Thyroid gland (tissue), 4 donors: ENCODE data around the gene TWF2.

ENCODE experiments used
- POLR2A ChIP-seq, 2 donors: fragments of 450-650 bp; IDR thresholded peaks; one replicate each; pipeline ENCODE4 v1.6.1; 2017; ENCODE audit warnings: antibody characterized with exemption in 2 of 2, mild to moderate bottlenecking in 2 of 2, moderate library complexity in 1 of 2
- TF ChIP-seq, protein P1 (sequence below), 6 experiments: fragments of 200-600 bp in 3 of 6; fragments of 450-650 bp in 3 of 6; sonication (generic) in 3 of 6; IDR thresholded peaks; one replicate each; pipeline ENCODE4 v1.5.1; 2016 to 2019; ENCODE audit warnings: antibody characterized with exemption in 6 of 6, mild to moderate bottlenecking in 2 of 6, inconsistent platforms in 1 of 6, moderate library complexity in 1 of 6

DNA sequence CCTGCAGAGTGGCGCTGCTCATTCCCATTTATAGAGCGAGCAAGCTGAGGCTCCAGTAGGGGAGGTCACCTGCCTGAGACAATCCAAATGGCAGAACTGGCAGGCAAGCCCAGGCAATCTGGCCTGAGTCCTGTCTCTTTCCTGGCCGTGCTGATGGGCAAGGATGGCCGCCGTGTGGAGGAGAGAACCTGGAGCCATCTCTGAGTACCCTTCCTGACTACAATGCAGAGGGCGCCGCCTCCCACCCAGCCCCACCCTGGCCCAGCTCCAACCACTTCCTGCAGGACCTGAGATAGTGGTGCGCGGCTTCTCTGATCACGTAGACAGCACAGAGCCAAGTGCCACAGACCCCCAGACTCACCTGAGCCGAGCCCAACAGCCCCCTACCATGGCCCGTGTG lies 20.5 kb downstream of the TWF2 start:
- TF ChIP-seq POLR2A (IDR thresholded peaks at IDR 0.05), result no peak
- TF ChIP-seq, protein P1, sequence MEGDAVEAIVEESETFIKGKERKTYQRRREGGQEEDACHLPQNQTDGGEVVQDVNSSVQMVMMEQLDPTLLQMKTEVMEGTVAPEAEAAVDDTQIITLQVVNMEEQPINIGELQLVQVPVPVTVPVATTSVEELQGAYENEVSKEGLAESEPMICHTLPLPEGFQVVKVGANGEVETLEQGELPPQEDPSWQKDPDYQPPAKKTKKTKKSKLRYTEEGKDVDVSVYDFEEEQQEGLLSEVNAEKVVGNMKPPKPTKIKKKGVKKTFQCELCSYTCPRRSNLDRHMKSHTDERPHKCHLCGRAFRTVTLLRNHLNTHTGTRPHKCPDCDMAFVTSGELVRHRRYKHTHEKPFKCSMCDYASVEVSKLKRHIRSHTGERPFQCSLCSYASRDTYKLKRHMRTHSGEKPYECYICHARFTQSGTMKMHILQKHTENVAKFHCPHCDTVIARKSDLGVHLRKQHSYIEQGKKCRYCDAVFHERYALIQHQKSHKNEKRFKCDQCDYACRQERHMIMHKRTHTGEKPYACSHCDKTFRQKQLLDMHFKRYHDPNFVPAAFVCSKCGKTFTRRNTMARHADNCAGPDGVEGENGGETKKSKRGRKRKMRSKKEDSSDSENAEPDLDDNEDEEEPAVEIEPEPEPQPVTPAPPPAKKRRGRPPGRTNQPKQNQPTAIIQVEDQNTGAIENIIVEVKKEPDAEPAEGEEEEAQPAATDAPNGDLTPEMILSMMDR (IDR thresholded peaks at IDR 0.05), result no peak
